HepG2 (cell line): ENCODE data around the gene VWA3B. TPM values are rescaled to one million over a fixed set of nuclear protein-coding genes. Genes with fewer than 3 reads are reported as not detected.

Source experiments
- ATAC-seq: fragments of 200-7000 bp; cut with Tn5 transposase; 3 replicates; pipeline ENCODE4 v1.9.1; 2020; ENCODE audit warnings: mild to moderate bottlenecking, moderate library complexity
- BruUV-seq: library from RNA; stranded (reverse); fragments of 400-500 nt; replicated peaks from 2 replicates; lab custom pipeline; 2021; lab: Mats Ljungman, UMichigan
- CTCF ChIA-PET: fragments of 300-600 bp; formaldehyde crosslinking; extraction: SDS; loops from one replicate; lab custom pipeline; 2021; ENCODE audit warnings: low total read pairs, inconsistent platforms, low intra/inter-chr PET ratio; lab: Yijun Ruan, JAX
- POLR2A ChIA-PET: fragments of 350-600 bp; sonication (Branson Sonifier 250); formaldehyde crosslinking; loops from one replicate; lab custom pipeline; 2020; ENCODE audit warnings: antibody characterized with exemption, inconsistent platforms; lab: Yijun Ruan, JAX
- DNase-seq: peaks from one replicate; pipeline ENCODE4 v3.0.0-alpha.2; 2015; ENCODE audit warnings: low spot score
- FAIRE-seq: peaks from 3 replicates; lab custom pipeline; 2011; peaks lifted over from hg19 to GRCh38; lab: Jason Lieb, UNC
- H2AFZ ChIP-seq: one replicate; pipeline ENCODE4 v1.6.1; 2011; ENCODE audit warnings: low read length, inconsistent platforms
- H3K27ac ChIP-seq: fragments of 300-600 bp; 3 replicates; pipeline ENCODE4 v1.8.0; 2011; ENCODE audit warnings: mixed run types, mild to moderate bottlenecking, mixed read lengths, low read length, inconsistent platforms; ENCODE audit not compliant: insufficient read depth; ENCODE audit errors: extremely low read length
- H3K27me3 ChIP-seq, 2 experiments: fragments of 200-600 bp in 1 of 2; 2 replicates in 1 of 2; 3 replicates in 1 of 2; pipeline versions ENCODE4 v1.6.0 to v1.8.0; 2011; ENCODE audit warnings: low read length in 2 of 2, mild to moderate bottlenecking in 2 of 2, moderate library complexity in 2 of 2, inconsistent platforms in 1 of 2; ENCODE audit not compliant: insufficient read depth in 2 of 2, control insufficient read depth in 1 of 2
- H3K36me3 ChIP-seq, 2 experiments: fragments of 200-600 bp in 1 of 2; replicated peaks in 1 of 2; 2 replicates in 1 of 2; 3 replicates in 1 of 2; pipeline versions ENCODE4 v1.5.1 to v1.8.0; 2011; ENCODE audit warnings: low read length in 2 of 2, inconsistent platforms in 1 of 2; ENCODE audit not compliant: insufficient read depth in 2 of 2, control insufficient read depth in 1 of 2
- H3K4me1 ChIP-seq: 2 replicates; pipeline ENCODE4 v1.5.1; 2012; ENCODE audit warnings: low read length, inconsistent platforms; ENCODE audit not compliant: insufficient read depth
- H3K4me2 ChIP-seq: 2 replicates; pipeline ENCODE4 v1.6.0; 2011; ENCODE audit warnings: low read depth, low read length, inconsistent platforms
- H3K4me3 ChIP-seq, 3 experiments: fragments of 200-600 bp in 1 of 3; sonication (generic), shearing (Covaris generic) in 1 of 3; replicated peaks in 1 of 3; 2 replicates each; pipeline ENCODE4 v1.5.1; 2011 to 2016; ENCODE audit warnings: low read length in 3 of 3, inconsistent platforms in 2 of 3, low read depth in 2 of 3, mild to moderate bottlenecking in 2 of 3, control low read depth in 1 of 3, mixed read lengths in 1 of 3; ENCODE audit not compliant: insufficient read depth in 1 of 3
- H3K79me2 ChIP-seq: one replicate; pipeline ENCODE4 v1.6.1; 2011; ENCODE audit warnings: low read length, inconsistent platforms; ENCODE audit not compliant: insufficient read depth
- H3K9ac ChIP-seq: 2 replicates; pipeline ENCODE4 v1.6.0; 2011; ENCODE audit warnings: mild to moderate bottlenecking, low read depth, low read length, inconsistent platforms; ENCODE audit not compliant: insufficient read depth
- H3K9me3 ChIP-seq: 2 replicates; pipeline ENCODE4 v1.5.1; 2012; ENCODE audit warnings: mild to moderate bottlenecking, low read length
- H4K20me1 ChIP-seq: 2 replicates; pipeline ENCODE4 v1.6.0; 2011; ENCODE audit warnings: inconsistent platforms, mild to moderate bottlenecking, low read length, moderate library complexity; ENCODE audit not compliant: insufficient read depth
- MED8 ChIP-seq: sonication (generic); formaldehyde crosslinking; IDR thresholded peaks from 2 replicates; pipeline ENCODE4 v1.8.1; 2023; ENCODE audit warnings: mild to moderate bottlenecking, missing genetic modification reagents; ENCODE audit not compliant: insufficient replicate concordance
- TCF7L2 ChIP-seq: IDR thresholded peaks from 2 replicates; pipeline ENCODE4 v1.6.1; 2011; ENCODE audit warnings: mild to moderate bottlenecking, low read depth, low read length, moderate library complexity
- ZBTB1 ChIP-seq: sonication (generic); formaldehyde crosslinking; IDR thresholded peaks from 2 replicates; pipeline ENCODE4 v1.4.0; 2020; ENCODE audit warnings: missing genetic modification reagents, borderline replicate concordance
- ZNF224 ChIP-seq: sonication (generic); formaldehyde crosslinking; IDR thresholded peaks from 2 replicates; pipeline ENCODE4 v1.5.0; 2020; ENCODE audit warnings: mild to moderate bottlenecking, missing genetic modification reagents
- ZNF350 ChIP-seq: sonication (generic); formaldehyde crosslinking; IDR thresholded peaks from 2 replicates; pipeline ENCODE4 v1.4.0; 2020; ENCODE audit warnings: mild to moderate bottlenecking, low read depth, missing genetic modification reagents, borderline replicate concordance
- ZNF383 ChIP-seq: sonication (generic); formaldehyde crosslinking; IDR thresholded peaks from 2 replicates; pipeline ENCODE4 v1.4.0; 2020; ENCODE audit warnings: missing genetic modification reagents, mild to moderate bottlenecking, borderline replicate concordance
- ZNF577 ChIP-seq: sonication (generic); formaldehyde crosslinking; IDR thresholded peaks from 2 replicates; pipeline ENCODE4 v1.4.0; 2020; ENCODE audit warnings: mild to moderate bottlenecking, low read depth, missing genetic modification reagents, borderline replicate concordance
- ZNF619 ChIP-seq: sonication (generic); formaldehyde crosslinking; IDR thresholded peaks from 2 replicates; pipeline ENCODE4 v1.4.0; 2020; ENCODE audit warnings: mild to moderate bottlenecking, missing genetic modification reagents
- ZNF776 ChIP-seq: sonication (generic); formaldehyde crosslinking; IDR thresholded peaks from 2 replicates; pipeline ENCODE4 v1.4.0; 2020; ENCODE audit warnings: mild to moderate bottlenecking, missing genetic modification reagents
- WGBS: methylation state at CpG from one replicate; pipeline ENCODE4 v1.1.6; 2017; ENCODE audit warnings: low lambda C conversion rate; 5-methylcytosine and 5-hydroxymethylcytosine counted together
- in situ Hi-C: cut with HindIII; loops from 2 replicates; pipeline ENCODE4 v1.10.0; 2017; ENCODE audit warnings: low pct_unique_long_range_greater_than_20kb; ENCODE audit not compliant: extremely low pct_ligation_motif_present
- intact Hi-C: fragments of 100-400 bp; cut with micrococcal nuclease; formaldehyde crosslinking; loops from one replicate; pipeline ENCODE4 v1.10.0; 2022; ENCODE audit not compliant: unreplicated experiment
- polyA plus RNA-seq, 8 experiments: library from polyadenylated mRNA; depleted of rRNA in 3 of 8; stranded (reverse) in 7 of 8; unstranded in 1 of 8; fragments of >200 nt; fragmentation: Illumina TruSeq in 4 of 8; extraction: Trizol in 4 of 8; gene quantifications; 2 replicates each; pipeline versions ENCODE4 v1.2.1 to v1.2.3, GENCODE V29; 2011 to 2016; ENCODE audit warnings: low read depth in 4 of 8, missing spikeins in 1 of 8, mixed read lengths in 1 of 8; ENCODE audit not compliant: insufficient read depth in 1 of 8
- total RNA-seq, 5 experiments: library from RNA; depleted of rRNA; stranded (reverse); fragments of >200 nt; fragmentation: Illumina TruSeq; extraction: Trizol; gene quantifications; 2 replicates each; pipeline ENCODE4 v1.2.3, GENCODE V29; 2016; ENCODE audit warnings: low read depth in 1 of 5
- TF ChIP-seq, protein P1 (sequence below): sonication (generic); formaldehyde crosslinking; IDR thresholded peaks from 2 replicates; pipeline ENCODE4 v1.4.0; 2020; ENCODE audit warnings: missing genetic modification reagents

VWA3B gene
- total and polyA plus RNA-seq, 2 of the 13 experiments (the other 11 are each of a cell fraction or from before 2014, with no cell fraction given): not detected

DNA sequence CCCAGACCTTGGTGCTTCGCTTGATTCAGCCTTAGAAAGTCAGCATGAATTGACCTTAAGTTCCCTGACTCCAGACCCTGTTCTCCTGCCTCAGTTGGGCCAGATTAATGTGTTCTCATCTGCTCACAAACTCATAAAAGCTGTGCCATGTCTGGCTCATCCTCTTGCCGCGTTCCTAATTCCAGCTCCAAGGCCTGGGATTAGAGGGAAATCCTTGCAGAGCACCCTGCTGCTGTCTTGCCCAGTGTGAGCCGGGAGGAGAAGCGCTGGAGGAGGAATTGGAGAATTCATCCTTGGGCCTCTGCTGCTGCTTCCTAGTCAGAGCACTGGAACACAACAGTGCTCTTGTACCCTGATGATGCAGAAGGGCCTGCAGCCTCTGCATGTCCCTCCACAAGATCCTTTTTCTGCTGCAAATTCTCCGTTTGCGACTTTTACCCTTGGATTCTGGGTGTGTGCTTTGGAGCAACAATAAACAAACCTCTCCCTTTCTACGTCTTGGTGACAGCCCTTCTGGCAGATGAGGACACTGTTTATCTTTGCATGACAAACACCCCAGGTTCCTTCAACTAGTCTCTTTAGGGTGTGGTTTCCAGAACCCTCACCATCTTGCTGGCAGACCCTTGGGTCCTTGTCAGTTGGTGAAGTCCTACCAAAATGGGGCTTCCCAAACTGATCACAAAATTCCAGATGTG is 212.4 kb downstream of the VWA3B start:
- peaks cover 10 to 36% of the 10 kb centered on the region in 2 experiments; a peak in 4 of 5 replicates for H3K27me3 ChIP-seq

More for the DNA sequence above, 212.4 kb downstream of the VWA3B start:
- BruUV-seq: no TSS peak
- no peak for DNase-seq
- Histone ChIP-seq H2AFZ (no peak overlapping the region), H3K27ac (no peak overlapping the region), H3K4me3 (no peak overlapping the region), H3K9me3 (no peaks in the 10 kb centered on the region), H3K79me2 (no peaks in the 10 kb centered on the region), H3K4me2 (no peak overlapping the region), H3K36me3 (no peaks in the 10 kb centered on the region), H3K4me1 (peaks cover 23% of the 10 kb centered on the region), H3K9ac (no peak overlapping the region), H4K20me1 (no peaks in the 10 kb centered on the region)
- TF ChIP-seq, protein P1, sequence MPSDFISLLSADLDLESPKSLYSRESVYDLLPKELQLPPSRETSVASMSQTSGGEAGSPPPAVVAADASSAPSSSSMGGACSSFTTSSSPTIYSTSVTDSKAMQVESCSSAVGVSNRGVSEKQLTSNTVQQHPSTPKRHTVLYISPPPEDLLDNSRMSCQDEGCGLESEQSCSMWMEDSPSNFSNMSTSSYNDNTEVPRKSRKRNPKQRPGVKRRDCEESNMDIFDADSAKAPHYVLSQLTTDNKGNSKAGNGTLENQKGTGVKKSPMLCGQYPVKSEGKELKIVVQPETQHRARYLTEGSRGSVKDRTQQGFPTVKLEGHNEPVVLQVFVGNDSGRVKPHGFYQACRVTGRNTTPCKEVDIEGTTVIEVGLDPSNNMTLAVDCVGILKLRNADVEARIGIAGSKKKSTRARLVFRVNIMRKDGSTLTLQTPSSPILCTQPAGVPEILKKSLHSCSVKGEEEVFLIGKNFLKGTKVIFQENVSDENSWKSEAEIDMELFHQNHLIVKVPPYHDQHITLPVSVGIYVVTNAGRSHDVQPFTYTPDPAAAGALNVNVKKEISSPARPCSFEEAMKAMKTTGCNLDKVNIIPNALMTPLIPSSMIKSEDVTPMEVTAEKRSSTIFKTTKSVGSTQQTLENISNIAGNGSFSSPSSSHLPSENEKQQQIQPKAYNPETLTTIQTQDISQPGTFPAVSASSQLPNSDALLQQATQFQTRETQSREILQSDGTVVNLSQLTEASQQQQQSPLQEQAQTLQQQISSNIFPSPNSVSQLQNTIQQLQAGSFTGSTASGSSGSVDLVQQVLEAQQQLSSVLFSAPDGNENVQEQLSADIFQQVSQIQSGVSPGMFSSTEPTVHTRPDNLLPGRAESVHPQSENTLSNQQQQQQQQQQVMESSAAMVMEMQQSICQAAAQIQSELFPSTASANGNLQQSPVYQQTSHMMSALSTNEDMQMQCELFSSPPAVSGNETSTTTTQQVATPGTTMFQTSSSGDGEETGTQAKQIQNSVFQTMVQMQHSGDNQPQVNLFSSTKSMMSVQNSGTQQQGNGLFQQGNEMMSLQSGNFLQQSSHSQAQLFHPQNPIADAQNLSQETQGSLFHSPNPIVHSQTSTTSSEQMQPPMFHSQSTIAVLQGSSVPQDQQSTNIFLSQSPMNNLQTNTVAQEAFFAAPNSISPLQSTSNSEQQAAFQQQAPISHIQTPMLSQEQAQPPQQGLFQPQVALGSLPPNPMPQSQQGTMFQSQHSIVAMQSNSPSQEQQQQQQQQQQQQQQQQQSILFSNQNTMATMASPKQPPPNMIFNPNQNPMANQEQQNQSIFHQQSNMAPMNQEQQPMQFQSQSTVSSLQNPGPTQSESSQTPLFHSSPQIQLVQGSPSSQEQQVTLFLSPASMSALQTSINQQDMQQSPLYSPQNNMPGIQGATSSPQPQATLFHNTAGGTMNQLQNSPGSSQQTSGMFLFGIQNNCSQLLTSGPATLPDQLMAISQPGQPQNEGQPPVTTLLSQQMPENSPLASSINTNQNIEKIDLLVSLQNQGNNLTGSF (CRISPR knock-in tag): no peak
- no peak for TF ChIP-seq ZNF619 (CRISPR knock-in tag)
- no peak for TF ChIP-seq ZNF383 (CRISPR knock-in tag)
- no peak for TF ChIP-seq MED8 (CRISPR knock-in tag)
- no peak for TF ChIP-seq ZNF224 (CRISPR knock-in tag)
- TF ChIP-seq ZNF776 (CRISPR knock-in tag): no peak
- TF ChIP-seq ZNF350: no peak
- no peak for TF ChIP-seq TCF7L2
- no peak for TF ChIP-seq ZBTB1
- no peak for TF ChIP-seq ZNF577 (CRISPR knock-in tag)
- in situ Hi-C loops (no loop called here), intact Hi-C loops (no loop called here)
- CTCF ChIA-PET: no interaction called here
- no peak for FAIRE-seq
- 21% methylated on average over 8 of the region's 8 CpGs for WGBS
- no peak for ATAC-seq
- POLR2A ChIA-PET: no interaction called here
